Natural killer cell treated with Interleukin-12 subunit alpha and Interleukin-12 subunit beta and Interleukin-15 and Interleukin-18, amount 100 ng/mL, for 72 hours (primary cell): ENCODE results near the gene PODNL1. TPM values are rescaled to one million over a fixed set of nuclear protein-coding genes. Genes with fewer than 3 reads are reported as not detected.

Source experiments
- ATAC-seq, 2 donors: fragments of 150-1000 bp; cut with Tn5 transposase in 1 of 2; sonication (Bioruptor Pico), chemical (Tn5 transposase) in 1 of 2; 2 replicates each; pipeline ENCODE4 v1.10.0; 2021
- DNase-seq: peaks from one replicate; pipeline ENCODE4 v3.0.0; 2022; ENCODE audit warnings: low spot score
- H3K27ac Mint-ChIP-seq, 2 donors: 1 replicate in 1 of 2; 2 replicates in 1 of 2; pipeline ENCODE4 v1.8.0; 2022; ENCODE audit warnings: mixed read lengths in 2 of 2, mild to moderate bottlenecking in 1 of 2, moderate library complexity in 1 of 2
- H3K27me3 Mint-ChIP-seq, 2 donors: 1 replicate in 1 of 2; 2 replicates in 1 of 2; pipeline ENCODE4 v1.8.0; 2022; ENCODE audit warnings: mixed read lengths in 2 of 2
- H3K36me3 Mint-ChIP-seq: one replicate; pipeline ENCODE4 v1.8.0; 2022; ENCODE audit warnings: mixed read lengths
- H3K4me1 Mint-ChIP-seq, 2 donors: 1 replicate in 1 of 2; 2 replicates in 1 of 2; pipeline ENCODE4 v1.8.0; 2022; ENCODE audit warnings: low read depth in 2 of 2, mixed read lengths in 2 of 2, mild to moderate bottlenecking in 1 of 2
- H3K4me3 Mint-ChIP-seq: one replicate; pipeline ENCODE4 v1.8.0; 2022; ENCODE audit warnings: mixed read lengths
- H3K9me3 Mint-ChIP-seq: 2 replicates; pipeline ENCODE4 v1.8.0; 2022; ENCODE audit warnings: mixed read lengths
- total RNA-seq, 2 donors: library from RNA; stranded (reverse); gene quantifications; one replicate each; pipeline ENCODE4 v1.2.3, GENCODE V29; 2022

The PODNL1 gene
- total RNA-seq, 2 donors from 2014 or later = 0.70 TPM; not detected in 1

DNA sequence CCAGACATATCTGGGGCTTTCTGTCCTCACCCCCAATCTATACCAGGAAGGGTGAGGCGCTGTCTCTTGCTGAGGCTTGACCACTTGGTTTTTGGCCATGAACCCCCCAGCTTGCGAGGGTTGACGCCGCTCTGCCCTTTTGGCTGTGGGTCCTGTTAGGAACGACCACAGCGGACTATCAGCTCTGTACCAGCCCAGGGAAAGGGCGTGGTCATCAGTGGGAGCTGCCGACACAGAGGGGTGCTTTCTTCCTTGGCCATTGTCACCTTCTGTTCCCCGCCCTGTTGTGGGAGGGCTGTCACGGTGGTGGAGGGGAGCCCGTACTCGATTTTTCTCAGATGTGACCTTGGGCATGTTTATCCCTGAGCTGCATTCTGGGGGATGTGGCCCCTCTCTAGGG is 19.8 kb upstream of the PODNL1 start:
- no peak overlapping the region for H3K4me3 Mint-ChIP-seq
- ATAC-seq (no peak), DNase-seq (no peak)
- no peaks in the 10 kb centered on the region for H3K27me3 Mint-ChIP-seq
- no peaks in the 10 kb centered on the region for H3K9me3 Mint-ChIP-seq
- peaks cover 0 to 11% of the 10 kb centered on the region in 2 donors for H3K4me1 Mint-ChIP-seq
- H3K36me3 Mint-ChIP-seq = no peaks in the 10 kb centered on the region
- H3K27ac Mint-ChIP-seq = no peak overlapping the region

GRCh38 chr19:13957051-13957450 is 18.8 kb upstream of the PODNL1 start:
- Mint-ChIP-seq H3K27me3 (no peaks in the 10 kb centered on the region), H3K4me3 (no peak overlapping the region), H3K4me1 (peaks cover 1 to 11% of the 10 kb centered on the region in 2 donors), H3K27ac (no peak overlapping the region), H3K36me3 (no peaks in the 10 kb centered on the region), H3K9me3 (no peaks in the 10 kb centered on the region)
- no peak for DNase-seq
- ATAC-seq = no peak

DNA sequence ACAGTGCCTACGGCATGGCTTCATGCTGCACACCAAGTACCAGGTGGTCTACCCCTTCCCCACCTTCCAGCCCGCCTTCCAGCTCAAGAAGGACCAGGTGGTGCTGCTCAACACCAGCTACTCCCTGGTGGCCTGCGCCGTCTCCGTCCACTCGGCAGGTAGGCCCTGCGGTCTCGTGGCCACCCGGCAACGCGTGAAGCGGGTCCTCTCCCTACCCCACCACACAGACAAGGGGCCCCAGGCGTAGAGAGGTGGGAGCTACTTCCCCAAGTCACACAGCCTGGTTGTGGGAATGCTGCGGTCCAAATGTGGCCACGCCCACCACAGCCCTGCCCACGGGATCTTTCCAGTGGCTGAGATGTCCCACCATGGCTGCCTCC is 18.1 kb upstream of the PODNL1 start:
- DNase-seq = no peak
- H3K4me1 Mint-ChIP-seq = peaks cover 6 to 15% of the 10 kb centered on the region in 2 donors
- H3K36me3 Mint-ChIP-seq = no peaks in the 10 kb centered on the region
- no peak overlapping the region for H3K4me3 Mint-ChIP-seq
- no peaks in the 10 kb centered on the region for H3K9me3 Mint-ChIP-seq
- H3K27ac Mint-ChIP-seq = no peak overlapping the region
- no peaks in the 10 kb centered on the region for H3K27me3 Mint-ChIP-seq
- no peak for ATAC-seq

DNA sequence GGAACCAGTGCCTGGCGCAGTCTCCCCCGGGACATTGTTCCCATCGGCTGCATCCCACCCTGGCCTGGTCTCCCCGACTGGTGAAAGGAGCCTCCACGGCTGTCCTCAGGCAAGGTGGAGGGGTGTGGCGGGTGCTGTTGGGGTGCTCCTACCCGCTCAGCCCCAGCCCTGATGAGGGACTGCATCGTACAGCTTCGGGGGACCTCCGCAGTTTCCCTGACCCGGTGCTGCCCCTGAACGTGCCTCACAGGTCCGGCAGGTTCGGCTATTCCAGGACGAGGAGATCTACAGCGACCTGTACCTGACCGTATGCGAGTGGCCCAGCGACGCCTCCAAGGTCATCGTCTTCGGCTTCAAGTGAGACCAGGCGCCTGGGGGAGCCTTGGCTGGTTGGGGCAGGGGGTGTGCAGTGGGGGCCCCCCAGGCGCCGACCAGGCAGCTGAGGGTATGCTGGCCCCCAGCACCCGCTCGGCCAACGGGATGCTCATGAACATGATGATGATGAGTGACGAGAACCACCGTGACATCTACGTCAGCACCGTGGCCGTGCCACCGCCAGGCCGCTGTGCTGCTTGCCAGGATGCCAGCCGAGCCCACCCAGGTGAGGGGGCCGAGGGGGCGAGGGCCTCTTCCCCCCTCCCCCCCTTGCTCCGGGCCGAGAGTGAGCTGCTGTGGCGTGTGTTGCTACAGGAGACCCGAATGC is 17.6 kb upstream of the PODNL1 start:
- no peak overlapping the region for H3K27ac Mint-ChIP-seq
- no peaks in the 10 kb centered on the region for H3K36me3 Mint-ChIP-seq
- DNase-seq (no peak), ATAC-seq (no peak)
- no peaks in the 10 kb centered on the region for H3K27me3 Mint-ChIP-seq
- H3K4me1 Mint-ChIP-seq = peaks cover 6 to 15% of the 10 kb centered on the region in 2 donors
- H3K4me3 Mint-ChIP-seq = no peak overlapping the region
- no peaks in the 10 kb centered on the region for H3K9me3 Mint-ChIP-seq

GRCh38 chr19:13954185-13954584 is 16.0 kb upstream of the PODNL1 start:
- H3K4me1 Mint-ChIP-seq = peaks cover 6 to 15% of the 10 kb centered on the region in 2 donors
- H3K27ac Mint-ChIP-seq = peak overlapping the region in 1 of 2 donors; percentile 82
- no peaks in the 10 kb centered on the region for H3K36me3 Mint-ChIP-seq
- no peak for ATAC-seq
- no peaks in the 10 kb centered on the region for H3K27me3 Mint-ChIP-seq
- H3K4me3 Mint-ChIP-seq = peak overlapping the region; percentile 96
- no peaks in the 10 kb centered on the region for H3K9me3 Mint-ChIP-seq
- DNase-seq = no peak

- H3K27ac Mint-ChIP-seq = peak overlapping the region; percentile 82 to 87
Measured at GRCh38 chr19:13952931-13953531, 14.8 kb upstream of the PODNL1 start.

GRCh38 chr19:13952154-13952930 is 14.1 kb upstream of the PODNL1 start, which contains the start of gene DCAF15:
Gene DCAF15, plus strand, starts transcription at chr19:13952509. Its CDS starts 4 bp downstream, at chr19:13952513.
- H3K36me3 Mint-ChIP-seq = no peaks in the 10 kb centered on the region
- H3K27ac Mint-ChIP-seq = peak within 1 kb of the TSS; percentile 82 to 87
- peak; percentile 99 for ATAC-seq

More at GRCh38 chr19:13952931-13953531, 14.8 kb upstream of the PODNL1 start:
- Mint-ChIP-seq H3K36me3 (no peaks in the 10 kb centered on the region), H3K4me1 (peaks cover 6 to 13% of the 10 kb centered on the region in 2 donors), H3K9me3 (no peaks in the 10 kb centered on the region), H3K4me3 (peak overlapping the region; percentile 96), H3K27me3 (no peaks in the 10 kb centered on the region)
- ATAC-seq (no peak), DNase-seq (no peak)

DNA sequence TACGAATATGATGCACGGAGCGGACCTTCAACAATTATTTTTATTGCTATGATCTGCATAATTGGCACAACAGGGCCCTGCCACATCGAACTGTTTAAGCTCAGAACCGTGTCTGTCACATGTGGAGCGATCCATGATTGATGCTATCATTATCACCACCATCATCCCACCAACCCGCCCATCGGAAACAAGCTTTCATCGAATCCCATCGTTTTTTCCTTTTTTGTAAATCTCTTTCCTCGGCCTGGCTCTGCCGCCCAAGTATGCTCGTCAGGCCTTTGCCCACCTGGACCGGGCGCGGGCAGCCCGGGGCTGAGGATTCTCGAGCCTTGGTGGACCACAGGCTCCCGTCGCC is 13.6 kb upstream of the PODNL1 start:
- DNase-seq = no peak
- Mint-ChIP-seq H3K36me3 (no peaks in the 10 kb centered on the region), H3K27ac (peak overlapping the region; percentile 82 to 87), H3K4me1 (peaks cover 6 to 13% of the 10 kb centered on the region in 2 donors), H3K27me3 (no peaks in the 10 kb centered on the region), H3K4me3 (peak overlapping the region; percentile 96), H3K9me3 (no peaks in the 10 kb centered on the region)
- ATAC-seq = peak in 1 of 2 donors; percentile 0

More at GRCh38 chr19:13952154-13952930, 14.1 kb upstream of the PODNL1 start, which contains the start of gene DCAF15:
- no peaks in the 10 kb centered on the region for H3K27me3 Mint-ChIP-seq
- no peaks in the 10 kb centered on the region for H3K9me3 Mint-ChIP-seq
- peaks cover 6 to 13% of the 10 kb centered on the region in 2 donors for H3K4me1 Mint-ChIP-seq
- DNase-seq = peak; percentile 100
- H3K4me3 Mint-ChIP-seq = peak within 1 kb of the TSS; percentile 96

DNA sequence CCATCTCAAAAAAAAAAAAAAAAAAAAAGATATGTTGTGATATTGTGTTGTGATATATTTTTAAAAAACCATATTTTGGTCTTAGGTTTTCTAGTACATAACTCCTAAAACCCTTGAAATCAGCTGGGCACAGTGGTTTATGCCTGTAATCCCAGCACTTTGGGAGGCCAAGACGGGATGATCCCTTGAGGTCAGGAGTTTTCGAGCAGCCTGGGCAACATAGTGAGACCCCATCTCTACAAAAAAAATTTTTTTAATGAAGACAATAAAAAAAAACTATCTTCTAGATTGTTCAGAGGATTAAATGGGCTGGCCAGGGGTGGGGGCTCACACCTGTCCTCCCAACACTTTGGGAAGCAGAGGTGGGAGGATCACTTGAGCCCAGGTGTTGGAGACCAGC is 12.8 kb upstream of the PODNL1 start:
- peak overlapping the region in 1 of 2 donors; percentile 82 for H3K27ac Mint-ChIP-seq

GRCh38 chr19:13946414-13946813 is 8.2 kb upstream of the PODNL1 start:
- DNase-seq = no peak
- Mint-ChIP-seq H3K27me3 (no peaks in the 10 kb centered on the region), H3K4me3 (no peak overlapping the region), H3K27ac (no peak overlapping the region), H3K36me3 (no peaks in the 10 kb centered on the region), H3K9me3 (no peaks in the 10 kb centered on the region), H3K4me1 (no peaks in the 10 kb centered on the region)
- no peak for ATAC-seq

More for the DNA sequence above, 12.8 kb upstream of the PODNL1 start:
- no peak for ATAC-seq
- no peak overlapping the region for H3K4me3 Mint-ChIP-seq
- peaks cover 6 to 13% of the 10 kb centered on the region in 2 donors for H3K4me1 Mint-ChIP-seq
- H3K9me3 Mint-ChIP-seq = no peaks in the 10 kb centered on the region
- H3K36me3 Mint-ChIP-seq = no peaks in the 10 kb centered on the region
- DNase-seq = no peak
- no peaks in the 10 kb centered on the region for H3K27me3 Mint-ChIP-seq

GRCh38 chr19:13942023-13942684 is 3.9 kb upstream of the PODNL1 start:
- Mint-ChIP-seq H3K27ac (no peak overlapping the region), H3K36me3 (no peaks in the 10 kb centered on the region), H3K4me3 (no peak overlapping the region), H3K4me1 (peaks cover 0 to 4% of the 10 kb centered on the region in 2 donors), H3K9me3 (no peaks in the 10 kb centered on the region), H3K27me3 (peaks cover 4 to 6% of the 10 kb centered on the region in 2 donors)
- peak in 1 of 2 donors; percentile 40 for ATAC-seq
- no peak for DNase-seq

DNA sequence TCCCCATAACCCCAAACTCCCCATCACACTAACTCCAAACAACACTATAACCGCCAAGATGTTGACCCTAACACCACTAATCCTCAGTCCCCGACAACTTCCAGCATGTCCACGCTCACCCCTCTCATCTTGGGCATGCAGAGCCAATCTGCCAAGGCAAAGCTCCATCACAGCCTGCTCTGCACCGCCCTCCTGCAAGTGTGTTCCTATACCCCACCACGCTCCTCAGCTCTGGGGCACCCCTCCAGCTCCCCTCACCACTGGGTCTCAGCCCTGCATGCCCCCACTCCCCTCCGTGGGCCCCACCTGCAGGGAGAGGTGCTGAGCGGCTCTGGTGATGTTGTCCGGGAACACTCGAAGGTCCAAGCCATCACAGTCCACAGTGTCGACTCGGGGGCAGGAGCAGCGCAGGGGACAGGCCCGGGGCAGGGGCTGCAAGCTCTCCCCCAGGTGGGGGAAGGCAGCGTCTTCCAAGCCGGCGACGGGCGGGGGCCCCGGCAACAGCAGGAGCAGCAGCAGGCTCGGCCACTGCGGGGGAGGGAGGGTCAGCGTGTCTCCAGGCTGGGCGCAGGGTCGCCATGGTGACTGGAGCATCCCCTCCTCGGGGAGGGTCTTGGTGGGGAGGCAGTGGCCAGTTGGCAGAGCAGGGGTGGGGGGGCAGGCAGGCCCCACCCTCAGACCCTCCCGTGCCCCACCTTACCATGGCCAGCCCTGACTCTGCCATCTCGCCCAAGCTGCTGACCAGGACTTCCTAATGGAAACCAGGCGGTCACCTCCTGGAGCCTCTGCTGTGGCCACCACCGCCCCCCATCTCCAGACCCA is 527 bp downstream of the PODNL1 start:
- Mint-ChIP-seq H3K9me3 (no peaks in the 10 kb centered on the region), H3K27me3 (peaks cover 7 to 12% of the 10 kb centered on the region in 2 donors), H3K36me3 (no peaks in the 10 kb centered on the region), H3K27ac (no peak overlapping the region), H3K4me1 (peaks cover 0 to 15% of the 10 kb centered on the region in 2 donors), H3K4me3 (no peak overlapping the region)
- ATAC-seq (no peak), DNase-seq (no peak)
